ENCODE data around the gene PIEZO2.

DNA sequence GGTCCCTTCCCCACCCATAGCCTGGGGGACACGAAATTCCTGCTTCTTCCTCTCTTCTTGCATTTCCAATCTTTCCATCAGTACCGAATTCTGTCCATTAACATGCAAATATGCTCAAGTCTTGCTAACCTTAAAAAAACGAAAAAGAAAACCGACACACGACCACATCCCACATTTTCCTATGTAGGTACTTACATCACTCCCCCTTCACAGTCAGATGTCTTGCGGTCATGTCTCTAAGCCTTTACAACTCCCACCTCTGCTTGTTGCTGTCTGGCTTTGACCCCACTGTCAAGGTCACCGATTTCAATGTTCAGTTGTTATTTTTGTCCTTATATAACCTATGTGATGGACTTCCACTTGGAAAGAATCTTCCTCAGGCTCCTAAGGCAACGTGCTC, 404.1 kb downstream of the PIEZO2 start:
- TF ChIP-seq, protein P1, sequence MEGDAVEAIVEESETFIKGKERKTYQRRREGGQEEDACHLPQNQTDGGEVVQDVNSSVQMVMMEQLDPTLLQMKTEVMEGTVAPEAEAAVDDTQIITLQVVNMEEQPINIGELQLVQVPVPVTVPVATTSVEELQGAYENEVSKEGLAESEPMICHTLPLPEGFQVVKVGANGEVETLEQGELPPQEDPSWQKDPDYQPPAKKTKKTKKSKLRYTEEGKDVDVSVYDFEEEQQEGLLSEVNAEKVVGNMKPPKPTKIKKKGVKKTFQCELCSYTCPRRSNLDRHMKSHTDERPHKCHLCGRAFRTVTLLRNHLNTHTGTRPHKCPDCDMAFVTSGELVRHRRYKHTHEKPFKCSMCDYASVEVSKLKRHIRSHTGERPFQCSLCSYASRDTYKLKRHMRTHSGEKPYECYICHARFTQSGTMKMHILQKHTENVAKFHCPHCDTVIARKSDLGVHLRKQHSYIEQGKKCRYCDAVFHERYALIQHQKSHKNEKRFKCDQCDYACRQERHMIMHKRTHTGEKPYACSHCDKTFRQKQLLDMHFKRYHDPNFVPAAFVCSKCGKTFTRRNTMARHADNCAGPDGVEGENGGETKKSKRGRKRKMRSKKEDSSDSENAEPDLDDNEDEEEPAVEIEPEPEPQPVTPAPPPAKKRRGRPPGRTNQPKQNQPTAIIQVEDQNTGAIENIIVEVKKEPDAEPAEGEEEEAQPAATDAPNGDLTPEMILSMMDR (IDR thresholded peaks at IDR 0.05; ENCODE audit: insufficient read depth, low read length, poor library complexity, severe bottlenecking) = no peak
- no peak for TF ChIP-seq EZH2phosphoT487 (conservative IDR thresholded peaks at IDR 0.05; ENCODE audit: low read length)

Data from SU-DHL-6 (cell line).